Bronchial epithelial cell (primary cell): ENCODE data around the gene LOC101059915.
"Not testable (repeated sequence)": the region's sequence is repeated elsewhere in the genome, so short reads cannot be mapped to it uniquely, and the experiment has no call there.

Source experiments
- DNase-seq: peaks from one replicate; pipeline ENCODE4 v3.0.0-alpha.2; 2010; ENCODE audit warnings: low read depth
- FAIRE-seq: peaks from 2 replicates; lab custom pipeline; 2011; peaks lifted over from hg19 to GRCh38; lab: Jason Lieb, UNC
- H3K27me3 ChIP-seq: 2 replicates; pipeline ENCODE4 v1.5.1; 2011; ENCODE audit warnings: low read length; ENCODE audit not compliant: control insufficient read depth, insufficient read depth
- H3K36me3 ChIP-seq: 2 replicates; pipeline ENCODE4 v1.5.1; 2011; ENCODE audit warnings: low read length; ENCODE audit not compliant: control insufficient read depth, insufficient read depth
- H3K4me3 ChIP-seq: 2 replicates; pipeline ENCODE4 v1.5.1; 2011; ENCODE audit warnings: mild to moderate bottlenecking, low read depth, low read length, control low read depth
- CTCF ChIP-seq: IDR thresholded peaks from 2 replicates; pipeline ENCODE4 v1.5.1; 2011; ENCODE audit warnings: mild to moderate bottlenecking, moderate library complexity, low read length, control low read depth, inconsistent platforms; ENCODE audit not compliant: insufficient read depth, severe bottlenecking

The LOC101059915 gene

GRCh38 chrX:71669947-71670346, 2.6 kb downstream of the LOC101059915 start:
- not testable (repeated sequence) for H3K36me3 ChIP-seq, FAIRE-seq, H3K4me3 ChIP-seq, H3K27me3 ChIP-seq, DNase-seq
- peak; percentile 59 for TF ChIP-seq CTCF

GRCh38 chrX:71671043-71671780, 3.9 kb downstream of the LOC101059915 start:
- Histone ChIP-seq H3K4me3 (no peak overlapping the region), H3K27me3 (no peaks in the 10 kb centered on the region), H3K36me3 (no peaks in the 10 kb centered on the region)
- peak; percentile 47 for DNase-seq
- no peak for FAIRE-seq
- TF ChIP-seq CTCF: no peak

- DNase-seq (no peak), FAIRE-seq (no peak)
- Histone ChIP-seq H3K4me3 (no peak overlapping the region), H3K36me3 (no peaks in the 10 kb centered on the region), H3K27me3 (no peaks in the 10 kb centered on the region)
- no peak for TF ChIP-seq CTCF
These were observed 4.6 kb downstream of the LOC101059915 start for GRCh38 chrX:71671938-71672337.

GRCh38 chrX:71675636-71676035, 8.3 kb downstream of the LOC101059915 start:
- H3K27me3 ChIP-seq, H3K4me3 ChIP-seq, DNase-seq, H3K36me3 ChIP-seq, FAIRE-seq: not testable (repeated sequence)

GRCh38 chrX:71676068-71676795, 8.9 kb downstream of the LOC101059915 start:
- H3K27me3 ChIP-seq, H3K36me3 ChIP-seq, DNase-seq, H3K4me3 ChIP-seq, FAIRE-seq: not testable (repeated sequence)

- not testable (repeated sequence) for H3K27me3 ChIP-seq, DNase-seq, H3K36me3 ChIP-seq, H3K4me3 ChIP-seq, FAIRE-seq
These were observed 9.8 kb downstream of the LOC101059915 start for GRCh38 chrX:71677195-71677594.

- peak; percentile 80 for FAIRE-seq
- no peaks in the 10 kb centered on the region for H3K27me3 ChIP-seq
- no peak for DNase-seq
- no peak for TF ChIP-seq CTCF
- H3K36me3 ChIP-seq: no peaks in the 10 kb centered on the region
- no peak overlapping the region for H3K4me3 ChIP-seq
These were observed 12.3 kb downstream of the LOC101059915 start for GRCh38 chrX:71679575-71680207.

GRCh38 chrX:71696641-71697465, 29.5 kb downstream of the LOC101059915 start:
- not testable (repeated sequence) for H3K27me3 ChIP-seq, FAIRE-seq, H3K36me3 ChIP-seq, H3K4me3 ChIP-seq, DNase-seq
